NCI-H82 (cell line): ENCODE data around the gene SLC29A1.

ENCODE experiments used
- DNase-seq: peaks from one replicate; lab custom pipeline; 2025; lab: John Stamatoyannopoulos, UW

Gene SLC29A1

GRCh38 chr6:44268095-44268628 lies 44.8 kb downstream of the SLC29A1 start:
- peak; percentile 89 for DNase-seq

- DNase-seq = no peak
These were observed 46.0 kb downstream of the SLC29A1 start for GRCh38 chr6:44269178-44269920.

GRCh38 chr6:44269921-44270525 lies 46.6 kb downstream of the SLC29A1 start, which contains the start of gene TMEM151B:
Gene TMEM151B (plus strand): TSS chr6:44270450. CDS start chr6:44270743, 293 bp downstream.
- DNase-seq = peak; percentile 63

GRCh38 chr6:44270526-44271405 lies 47.4 kb downstream of the SLC29A1 start:
- DNase-seq = peak; percentile 87

- no peak for DNase-seq
These were observed 48.0 kb downstream of the SLC29A1 start for GRCh38 chr6:44271406-44271723.

GRCh38 chr6:44271914-44272313 lies 48.5 kb downstream of the SLC29A1 start:
- DNase-seq = no peak

GRCh38 chr6:44272529-44272928 lies 49.1 kb downstream of the SLC29A1 start:
- DNase-seq = no peak

GRCh38 chr6:44272999-44273566 lies 49.7 kb downstream of the SLC29A1 start:
- no peak for DNase-seq

- DNase-seq = no peak
These were observed 50.2 kb downstream of the SLC29A1 start for GRCh38 chr6:44273617-44274016.

- no peak for DNase-seq
These were observed 51.9 kb downstream of the SLC29A1 start for GRCh38 chr6:44275271-44275748.

GRCh38 chr6:44275749-44276648 lies 52.6 kb downstream of the SLC29A1 start:
- no peak for DNase-seq

GRCh38 chr6:44276667-44277640 lies 53.6 kb downstream of the SLC29A1 start:
- no peak for DNase-seq

- DNase-seq = no peak
These were observed 54.4 kb downstream of the SLC29A1 start for GRCh38 chr6:44277763-44278162.

GRCh38 chr6:44278315-44278714 lies 54.9 kb downstream of the SLC29A1 start:
- no peak for DNase-seq

- no peak for DNase-seq
These were observed 55.6 kb downstream of the SLC29A1 start for GRCh38 chr6:44278774-44279697.
